Smooth muscle cell (in vitro differentiated cells): ENCODE measurements around the gene LYPLAL1. TPM values are rescaled to one million over a fixed set of nuclear protein-coding genes. Genes with fewer than 3 reads are reported as not detected.

Source experiments
- DNase-seq: peaks from one replicate; lab custom pipeline; 2025; ENCODE audit not compliant: unreplicated experiment; lab: John Stamatoyannopoulos, UW
- H2AFZ ChIP-seq: fragments of 200-600 bp; sonication (generic); 2 replicates; pipeline ENCODE4 v1.6.0; 2016; ENCODE audit warnings: antibody characterized with exemption, low read depth, mild to moderate bottlenecking
- H3F3A ChIP-seq: fragments of 200-600 bp; sonication (generic); 2 replicates; pipeline ENCODE4 v1.6.0; 2017; ENCODE audit warnings: antibody characterized with exemption, low read depth
- H3K27ac ChIP-seq: fragments of 200-600 bp; sonication (generic); 2 replicates; pipeline ENCODE4 v1.5.1; 2016; ENCODE audit warnings: low read depth, mild to moderate bottlenecking
- H3K27me3 ChIP-seq: fragments of 200-600 bp; sonication (generic); 2 replicates; pipeline ENCODE4 v1.6.1; 2016; ENCODE audit warnings: low read depth, mild to moderate bottlenecking
- H3K36me3 ChIP-seq: fragments of 200-600 bp; sonication (generic); 2 replicates; pipeline ENCODE4 v1.5.1; 2016; ENCODE audit warnings: low read depth
- H3K4me1 ChIP-seq: fragments of 200-600 bp; sonication (generic); 2 replicates; pipeline ENCODE4 v1.5.1; 2016; ENCODE audit warnings: low read depth
- H3K4me2 ChIP-seq: fragments of 200-600 bp; sonication (generic); 2 replicates; pipeline ENCODE4 v1.6.0; 2016; ENCODE audit warnings: mild to moderate bottlenecking
- H3K4me3 ChIP-seq: fragments of 200-600 bp; sonication (generic); 2 replicates; pipeline ENCODE4 v1.5.1; 2016; ENCODE audit warnings: mild to moderate bottlenecking
- H3K79me2 ChIP-seq: fragments of 200-600 bp; sonication (generic); 2 replicates; pipeline ENCODE4 v1.6.0; 2016; ENCODE audit warnings: low read depth, mild to moderate bottlenecking
- H3K9ac ChIP-seq: fragments of 200-600 bp; sonication (generic); 2 replicates; pipeline ENCODE4 v1.6.0; 2016; ENCODE audit warnings: low read depth
- H3K9me3 ChIP-seq: fragments of 200-600 bp; sonication (generic); replicated peaks from 2 replicates; pipeline ENCODE4 v1.5.1; 2016; ENCODE audit warnings: low read depth
- H4K20me1 ChIP-seq: fragments of 200-600 bp; sonication (generic); 2 replicates; pipeline ENCODE4 v1.6.0; 2016; ENCODE audit warnings: low read depth
- WGBS: methylation state at CpG from one replicate; pipeline ENCODE4 v1.1.7; 2016; ENCODE audit warnings: low lambda C conversion rate; 5-methylcytosine and 5-hydroxymethylcytosine counted together
- polyA plus RNA-seq: library from polyadenylated mRNA; unstranded; fragments of >200 nt; fragmentation: Nextera tagmentation; extraction: Ambion mirVana; gene quantifications from 2 replicates; pipeline ENCODE4 v1.2.1, GENCODE V29; 2016
- total RNA-seq: library from RNA; depleted of rRNA; stranded (reverse); fragments of >200 nt; gene quantifications from 2 replicates; pipeline ENCODE4 v1.2.3, GENCODE V29; 2014
- TF ChIP-seq, protein P1 (sequence below): fragments of 200-600 bp; sonication (generic); IDR thresholded peaks from 2 replicates; pipeline ENCODE4 v1.5.1; 2017; ENCODE audit warnings: borderline replicate concordance, mild to moderate bottlenecking, antibody characterized with exemption; ENCODE audit not compliant: insufficient read depth, poor library complexity, severe bottlenecking

Gene LYPLAL1
- total and polyA plus RNA-seq, 2 experiments from 2014 or later: 18.2 to 18.7 TPM

DNA sequence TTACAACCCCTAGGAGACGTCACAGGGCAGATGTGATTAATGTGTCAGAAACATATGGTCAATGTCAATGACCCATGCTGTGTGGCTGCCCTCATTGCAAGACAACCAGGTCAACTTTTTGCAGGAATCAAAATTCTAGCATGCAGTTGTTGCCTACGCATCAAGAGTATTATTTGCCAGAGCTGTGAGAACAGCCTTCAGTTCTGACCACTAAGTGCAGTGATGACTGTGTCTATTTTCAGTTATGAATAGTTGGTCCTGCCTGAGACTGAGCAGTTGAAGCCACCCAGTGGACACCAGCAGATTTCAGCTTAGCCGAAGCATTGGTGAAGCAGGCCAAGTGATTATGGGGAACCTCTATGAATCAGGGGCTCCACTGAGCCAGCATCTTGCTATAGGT lies 47.3 kb downstream of the LYPLAL1 start:
- Histone ChIP-seq H3K4me3 (no peak overlapping the region), H3K27me3 (no peaks in the 10 kb centered on the region), H3K9me3 (no peaks in the 10 kb centered on the region), H3K4me1 (no peaks in the 10 kb centered on the region), H3F3A (no peaks in the 10 kb centered on the region), H3K27ac (no peak overlapping the region), H2AFZ (no peak overlapping the region), H3K79me2 (no peaks in the 10 kb centered on the region), H4K20me1 (no peaks in the 10 kb centered on the region), H3K36me3 (no peaks in the 10 kb centered on the region), H3K9ac (no peak overlapping the region), H3K4me2 (no peak overlapping the region)
- 55% methylated on average over 3 of the region's 3 CpGs for WGBS
- TF ChIP-seq, protein P1, sequence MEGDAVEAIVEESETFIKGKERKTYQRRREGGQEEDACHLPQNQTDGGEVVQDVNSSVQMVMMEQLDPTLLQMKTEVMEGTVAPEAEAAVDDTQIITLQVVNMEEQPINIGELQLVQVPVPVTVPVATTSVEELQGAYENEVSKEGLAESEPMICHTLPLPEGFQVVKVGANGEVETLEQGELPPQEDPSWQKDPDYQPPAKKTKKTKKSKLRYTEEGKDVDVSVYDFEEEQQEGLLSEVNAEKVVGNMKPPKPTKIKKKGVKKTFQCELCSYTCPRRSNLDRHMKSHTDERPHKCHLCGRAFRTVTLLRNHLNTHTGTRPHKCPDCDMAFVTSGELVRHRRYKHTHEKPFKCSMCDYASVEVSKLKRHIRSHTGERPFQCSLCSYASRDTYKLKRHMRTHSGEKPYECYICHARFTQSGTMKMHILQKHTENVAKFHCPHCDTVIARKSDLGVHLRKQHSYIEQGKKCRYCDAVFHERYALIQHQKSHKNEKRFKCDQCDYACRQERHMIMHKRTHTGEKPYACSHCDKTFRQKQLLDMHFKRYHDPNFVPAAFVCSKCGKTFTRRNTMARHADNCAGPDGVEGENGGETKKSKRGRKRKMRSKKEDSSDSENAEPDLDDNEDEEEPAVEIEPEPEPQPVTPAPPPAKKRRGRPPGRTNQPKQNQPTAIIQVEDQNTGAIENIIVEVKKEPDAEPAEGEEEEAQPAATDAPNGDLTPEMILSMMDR: peak; percentile 6
- DNase-seq: no peak

DNA sequence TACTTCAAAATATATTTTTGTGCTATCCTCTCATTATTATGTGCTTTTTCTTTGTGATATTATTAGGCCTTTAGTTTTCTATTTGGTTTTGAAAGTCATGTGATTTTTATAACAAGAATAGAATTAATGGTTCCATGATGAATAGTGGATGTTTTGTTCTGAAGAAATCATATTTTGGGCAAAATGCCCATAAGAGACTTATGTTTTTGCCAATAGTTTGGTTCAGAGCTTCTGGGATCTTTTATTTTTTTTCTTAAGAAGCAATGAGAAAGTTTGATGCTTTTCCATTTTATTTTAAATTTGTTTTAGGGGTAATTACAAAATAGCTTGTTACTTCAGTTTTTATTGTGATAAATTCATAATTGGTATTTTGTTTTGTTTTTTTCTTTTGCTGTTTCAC lies 49.8 kb downstream of the LYPLAL1 start:
- Histone ChIP-seq H3K4me2 (no peak overlapping the region), H3K27ac (no peak overlapping the region), H3K4me3 (no peak overlapping the region), H3K9ac (no peak overlapping the region), H3K36me3 (no peaks in the 10 kb centered on the region), H3K79me2 (no peaks in the 10 kb centered on the region), H2AFZ (no peak overlapping the region), H4K20me1 (no peaks in the 10 kb centered on the region), H3K27me3 (no peaks in the 10 kb centered on the region), H3F3A (no peaks in the 10 kb centered on the region), H3K9me3 (no peaks in the 10 kb centered on the region), H3K4me1 (no peaks in the 10 kb centered on the region)
- TF ChIP-seq, protein P1: no peak
- no peak for DNase-seq

DNA sequence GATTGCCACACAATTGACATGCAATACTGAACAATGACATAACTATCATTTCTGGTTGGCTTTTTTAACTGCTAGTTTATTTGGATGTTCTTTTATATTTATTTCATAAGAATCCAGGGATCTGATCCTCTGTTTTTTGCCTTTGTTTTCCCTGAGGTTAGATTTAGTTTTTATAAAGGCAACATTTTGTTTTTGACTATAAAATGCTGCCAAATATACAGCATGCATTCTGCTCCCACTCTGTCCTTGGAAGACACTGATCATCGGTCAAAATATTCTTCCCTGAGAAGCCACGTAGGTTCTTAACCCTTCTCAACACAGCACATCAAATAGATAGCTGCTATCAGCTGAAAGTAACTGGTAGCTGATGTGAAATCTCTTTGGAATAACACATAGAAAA lies 52.5 kb downstream of the LYPLAL1 start:
- Histone ChIP-seq H3K9me3 (no peaks in the 10 kb centered on the region), H3K36me3 (no peaks in the 10 kb centered on the region), H3K9ac (no peak overlapping the region), H3K27me3 (no peaks in the 10 kb centered on the region), H3K4me1 (no peaks in the 10 kb centered on the region), H4K20me1 (no peaks in the 10 kb centered on the region), H3K4me2 (no peak overlapping the region), H3K79me2 (no peaks in the 10 kb centered on the region), H3K27ac (no peak overlapping the region), H2AFZ (no peak overlapping the region), H3F3A (no peaks in the 10 kb centered on the region), H3K4me3 (no peak overlapping the region)
- TF ChIP-seq, protein P1: no peak
- 96% methylated on average over 2 of the region's 2 CpGs for WGBS
- no peak for DNase-seq

DNA sequence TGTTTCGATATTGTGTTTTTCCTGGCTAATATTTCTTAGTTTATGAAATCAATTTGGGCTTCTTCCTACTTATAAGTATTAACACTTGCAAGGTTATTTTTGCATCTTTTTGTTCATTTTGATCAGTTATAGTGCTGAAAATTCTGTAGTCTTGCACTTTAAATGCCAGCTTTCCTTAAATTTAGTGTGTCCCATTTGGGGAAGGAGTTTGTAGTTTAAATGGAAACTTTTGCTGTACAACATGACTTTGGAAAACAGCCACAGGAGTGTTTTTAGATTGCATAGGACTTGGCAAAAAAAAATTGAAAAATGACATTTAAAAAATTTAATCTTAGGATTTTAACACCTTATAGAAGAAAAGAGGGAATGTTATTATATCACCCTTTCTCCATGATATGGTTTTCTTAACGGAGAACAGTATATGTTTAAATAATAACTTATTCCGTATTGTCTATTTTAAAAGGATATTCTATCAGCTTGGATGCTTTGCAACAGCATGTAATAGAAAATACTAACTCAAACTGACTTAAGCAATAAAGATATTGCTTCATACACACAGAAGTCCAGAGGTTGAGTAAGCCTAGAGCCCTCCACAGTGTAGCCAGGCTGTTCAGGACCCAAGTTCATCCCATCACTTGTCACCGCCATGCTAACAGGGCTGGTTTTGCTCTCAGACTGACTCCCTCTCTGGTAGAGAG lies 53.8 kb downstream of the LYPLAL1 start:
- TF ChIP-seq, protein P1: no peak
- Histone ChIP-seq H3K4me2 (no peak overlapping the region), H3K79me2 (no peaks in the 10 kb centered on the region), H3K9me3 (no peaks in the 10 kb centered on the region), H3K27ac (no peak overlapping the region), H3K36me3 (no peaks in the 10 kb centered on the region), H3K27me3 (no peaks in the 10 kb centered on the region), H3F3A (no peaks in the 10 kb centered on the region), H3K9ac (no peak overlapping the region), H3K4me1 (no peaks in the 10 kb centered on the region), H4K20me1 (no peaks in the 10 kb centered on the region), H3K4me3 (no peak overlapping the region), H2AFZ (no peak overlapping the region)
- DNase-seq: no peak
- WGBS: 82% methylated on average over 4 of the region's 4 CpGs
